ENCODE data around the gene NLRC3.

GRCh38 chr16:3608069-3608468 lies 30.9 kb upstream of the NLRC3 start:
- TF ChIP-seq BHLHE40 (IDR thresholded peaks at IDR 0.05; ENCODE audit: borderline replicate concordance), result no peak
- no peak for TF ChIP-seq FOXM1 (IDR thresholded peaks at IDR 0.05; ENCODE audit: borderline replicate concordance)
- TF ChIP-seq ARNT (IDR thresholded peaks at IDR 0.05), result no peak
- no peak for TF ChIP-seq LEF1 (IDR thresholded peaks at IDR 0.05; ENCODE audit: borderline replicate concordance)
- no peak for TF ChIP-seq SUZ12 (IDR thresholded peaks at IDR 0.05)
- TF ChIP-seq TARDBP (IDR thresholded peaks at IDR 0.05), result no peak

All from HEK293T (cell line).